Measurements from ENCODE around the gene NFIC. TPM values are rescaled to one million over a fixed set of nuclear protein-coding genes. Genes with fewer than 3 reads are reported as not detected.

Gene NFIC
- total and polyA plus RNA-seq, 10 of the 15 experiments (the other 5 are each of a cell fraction or from before 2014, with no cell fraction given), result 0.71 to 53.5 (median 10.2) TPM

GRCh38 chr19:3511506-3512251 lies 145.3 kb downstream of the NFIC start:
- no peak for ATAC-seq
- H3K9me3 ChIP-seq (replicated peaks; ENCODE audit: control insufficient read depth, insufficient read depth, low read length), result no peaks in the 10 kb centered on the region
- TF ChIP-seq POLR2A (IDR thresholded peaks at IDR 0.05; ENCODE audit: low read depth, low read length) (peak; percentile 29; the same call in 1 of the 2 replicates), PAX5 (IDR thresholded peaks at IDR 0.05; ENCODE audit: borderline replicate concordance, low read depth, low read length) (no peak), EP300 (IDR thresholded peaks at IDR 0.05; ENCODE audit: borderline replicate concordance in 1 of 2, control insufficient read depth in 1 of 2, low read depth in 2 of 2, low read length in 2 of 2) (no peak), MEF2B (IDR thresholded peaks at IDR 0.05; ENCODE audit: partially characterized antibody, poor library complexity, severe bottlenecking) (no peak), SPI1 (IDR thresholded peaks at IDR 0.05; ENCODE audit: borderline replicate concordance, insufficient read depth, low read depth, low read length) (no peak), EGR1 (IDR thresholded peaks at IDR 0.05; ENCODE audit: borderline replicate concordance in 1 of 2, low read depth in 2 of 2, low read length in 2 of 2) (no peak), RCOR1 (conservative IDR thresholded peaks at IDR 0.05; ENCODE audit: low read depth, low read length) (no peak)
- intact Hi-C loops (cut with micrococcal nuclease; ENCODE audit: unreplicated experiment), result no loop called here
- POLR2A ChIA-PET, result no interaction called here
- H3K36me3 ChIP-seq (ENCODE audit: control insufficient read depth in 2 of 2, insufficient read depth in 2 of 2, low read length in 1 of 2), result peaks cover 0 to 1% of the 10 kb centered on the region in 2 experiments; a peak in 3 of 4 replicates
- no TSS peak for BruUV-seq (replicated peaks)
- H4K20me1 ChIP-seq (ENCODE audit: control insufficient read depth, insufficient read depth), result no peaks in the 10 kb centered on the region
- no peak for FAIRE-seq
- no peak overlapping the region for H3K4me2 ChIP-seq (ENCODE audit: control insufficient read depth, insufficient read depth)
- no peak overlapping the region for H3K9ac ChIP-seq (ENCODE audit: control insufficient read depth, insufficient read depth, low read length)
- no peak overlapping the region for H3K4me3 ChIP-seq
- no peak for DNase-seq (ENCODE audit: low read depth, low spot score)
- peaks cover 42% of the 10 kb centered on the region for H3K79me2 ChIP-seq (ENCODE audit: control insufficient read depth, insufficient read depth, low read length)
- CTCF ChIA-PET, result no interaction called here
- no peaks in the 10 kb centered on the region for H3K27me3 ChIP-seq (replicated peaks in 1 of 2; ENCODE audit: control insufficient read depth in 2 of 2, insufficient read depth in 2 of 2, low read length in 1 of 2)
- H3K4me1 ChIP-seq (ENCODE audit: control insufficient read depth, insufficient read depth, low read length), result peaks cover 12% of the 10 kb centered on the region; the same call in 1 of the 2 replicates
- H3K27ac ChIP-seq (ENCODE audit: control insufficient read depth, insufficient read depth), result no peak overlapping the region
- SMC1A ChIA-PET (ENCODE audit: uncharacterized antibody, unreplicated experiment), result no interaction called here
- RAD21 ChIA-PET (ENCODE audit: unreplicated experiment), result no interaction called here
- in situ Hi-C loops (cut with MboI), result no loop called here
- WGBS (ENCODE audit: insufficient coverage, insufficient replicate concordance, low lambda C conversion rate, missing lambda C conversion rate), result 93% methylated on average over 26 of the region's 26 CpGs
- no peak overlapping the region for H2AFZ ChIP-seq (ENCODE audit: control insufficient read depth, low read depth, low read length)
